ENCODE results near the gene NCAM1. TPM values are rescaled to one million over a fixed set of nuclear protein-coding genes. Genes with fewer than 3 reads are reported as not detected.

The NCAM1 gene
- total RNA-seq, 4 donors from 2014 or later = 1.8 to 42.9 (median 10.5) TPM

GRCh38 chr11:112995423-112996090 lies 34.3 kb downstream of the NCAM1 start:
- Histone ChIP-seq H3K36me3 (no peaks in the 10 kb centered on the region), H3K27ac (no peak overlapping the region), H3K9me3 (peaks cover 0 to under 1% (median 0%) of the 10 kb centered on the region in 4 donors), H3K27me3 (no peaks in the 10 kb centered on the region), H3K4me1 (no peaks in the 10 kb centered on the region), H3K4me3 (no peak overlapping the region)
- no peak for TF ChIP-seq CTCF (IDR thresholded peaks at IDR 0.05)
- TF ChIP-seq POLR2A (IDR thresholded peaks at IDR 0.05) = no peak
- no peak for DNase-seq

- Histone ChIP-seq H3K4me3 (no peak overlapping the region), H3K4me1 (no peaks in the 10 kb centered on the region), H3K27me3 (no peaks in the 10 kb centered on the region), H3K27ac (no peak overlapping the region), H3K9me3 (no peaks in the 10 kb centered on the region), H3K36me3 (no peaks in the 10 kb centered on the region)
- no peak for TF ChIP-seq CTCF (IDR thresholded peaks at IDR 0.05)
- no peak for TF ChIP-seq POLR2A (IDR thresholded peaks at IDR 0.05)
- no peak for DNase-seq
Observed at GRCh38 chr11:112996994-112997393, 35.8 kb downstream of the NCAM1 start.

GRCh38 chr11:112997857-112998466 lies 36.7 kb downstream of the NCAM1 start:
- H3K4me1 ChIP-seq = no peaks in the 10 kb centered on the region
- no peak overlapping the region for H3K4me3 ChIP-seq
- no peaks in the 10 kb centered on the region for H3K9me3 ChIP-seq
- no peak for TF ChIP-seq POLR2A (IDR thresholded peaks at IDR 0.05)
- TF ChIP-seq CTCF (IDR thresholded peaks at IDR 0.05) = no peak
- H3K27ac ChIP-seq = no peak overlapping the region
- no peaks in the 10 kb centered on the region for H3K27me3 ChIP-seq
- no peak for DNase-seq
- no peaks in the 10 kb centered on the region for H3K36me3 ChIP-seq

GRCh38 chr11:112999520-112999919 lies 38.3 kb downstream of the NCAM1 start:
- Histone ChIP-seq H3K4me1 (no peaks in the 10 kb centered on the region), H3K36me3 (no peaks in the 10 kb centered on the region), H3K9me3 (no peaks in the 10 kb centered on the region), H3K27ac (no peak overlapping the region), H3K27me3 (no peaks in the 10 kb centered on the region), H3K4me3 (no peak overlapping the region)
- no peak for TF ChIP-seq CTCF (IDR thresholded peaks at IDR 0.05)
- no peak for TF ChIP-seq POLR2A (IDR thresholded peaks at IDR 0.05)
- no peak for DNase-seq

- TF ChIP-seq POLR2A (IDR thresholded peaks at IDR 0.05) (no peak), CTCF (IDR thresholded peaks at IDR 0.05) (no peak)
- Histone ChIP-seq H3K4me3 (no peak overlapping the region), H3K4me1 (no peaks in the 10 kb centered on the region), H3K27ac (no peak overlapping the region), H3K9me3 (no peaks in the 10 kb centered on the region), H3K36me3 (no peaks in the 10 kb centered on the region), H3K27me3 (no peaks in the 10 kb centered on the region)
- no peak for DNase-seq
Observed at GRCh38 chr11:113001709-113002108, 40.5 kb downstream of the NCAM1 start.

All from Peyer's patch (tissue), 4 donors.